ENCODE measurements around the gene SAT2.

DNA sequence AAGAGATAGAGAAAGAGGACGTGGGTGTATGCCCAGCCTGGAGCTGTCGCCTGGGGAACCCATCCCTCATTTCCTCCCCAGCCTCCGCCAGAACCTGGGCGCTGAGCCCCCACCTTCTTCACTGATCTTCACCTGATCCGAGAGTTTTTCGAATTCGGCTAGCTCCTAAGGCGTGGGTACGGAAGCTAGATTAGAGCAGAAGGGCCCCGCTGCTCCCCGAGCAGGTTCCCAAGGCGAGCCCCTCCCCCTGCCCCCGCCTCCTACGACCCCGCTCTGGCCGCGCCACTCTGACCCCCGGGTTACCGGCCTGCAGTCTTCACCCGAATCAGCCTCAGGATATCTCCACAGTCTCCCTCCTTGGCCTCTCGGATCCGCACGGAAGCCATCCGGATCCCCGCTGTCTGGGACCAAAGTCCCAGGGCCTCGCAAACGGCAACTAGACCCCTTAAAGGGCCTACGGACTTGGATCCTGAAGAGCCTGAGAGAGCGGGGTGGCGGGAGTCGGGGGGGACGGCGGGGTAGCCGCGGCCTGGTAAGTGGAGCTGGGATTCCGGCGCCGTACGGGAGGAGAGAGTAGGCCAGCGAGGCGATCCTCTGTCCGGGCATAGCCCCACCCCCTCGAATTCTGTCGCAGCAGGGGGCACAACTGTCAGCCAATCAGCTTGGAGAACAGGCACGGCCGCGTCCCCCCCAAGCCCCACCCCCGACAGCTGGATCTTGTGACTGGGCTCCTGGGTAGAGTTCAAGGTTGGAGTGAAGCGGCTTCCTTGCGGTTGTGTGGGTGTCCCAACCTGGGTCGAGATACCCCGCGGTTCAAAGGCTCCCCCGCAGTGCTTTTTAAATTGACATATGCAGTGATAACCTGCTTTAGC lies at the start of gene SAT2:
- TF ChIP-seq POLR2A (IDR thresholded peaks at IDR 0.05; ENCODE audit: low read depth, low read length) (peak; percentile 62; the same call in 1 of the 2 replicates), POLR2AphosphoS5 (IDR thresholded peaks at IDR 0.05; ENCODE audit: low read depth, low read length) (0 out of 2 replicates have a peak, but pooled peaks have one; percentile 36)

Measured in GM12892 (cell line).